ENCODE results near the gene BAD. TPM values are rescaled to one million over a fixed set of nuclear protein-coding genes. Genes with fewer than 3 reads are reported as not detected.

BAD gene
- total RNA-seq, 2 donors from 2014 or later = 120 to 122 TPM

DNA sequence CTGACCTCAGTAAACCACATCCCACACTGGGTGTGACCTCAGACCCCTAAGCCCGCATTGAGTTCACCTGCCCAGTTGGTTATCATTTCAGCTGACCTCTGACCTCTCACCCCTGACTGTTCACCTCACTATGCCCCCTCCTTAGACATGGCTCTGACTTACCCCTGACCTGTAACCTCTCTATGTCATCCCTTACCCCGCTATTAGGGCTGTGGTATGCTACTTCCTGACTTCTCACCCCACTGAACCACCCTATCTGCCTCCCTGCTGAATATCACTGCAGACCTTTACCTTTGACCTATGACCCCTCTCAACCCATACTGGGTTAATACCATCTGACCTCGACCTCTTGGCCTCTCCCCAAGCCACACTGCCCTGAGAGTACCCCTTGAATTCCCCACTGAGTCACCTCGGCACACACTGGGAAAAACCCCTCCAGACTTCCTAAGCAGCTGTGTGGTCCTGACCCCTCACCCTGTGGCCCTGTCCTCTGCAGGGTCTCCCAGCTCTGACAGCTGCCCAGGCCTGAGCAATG, 24.9 kb downstream of the BAD start:
- no peak for DNase-seq (ENCODE audit: low spot score)
- Histone ChIP-seq H3K27me3 (no peaks in the 10 kb centered on the region), H3K9me3 (no peaks in the 10 kb centered on the region), H3K4me3 (no peak overlapping the region), H3K27ac (no peak overlapping the region), H3K36me3 (peaks cover 61% of the 10 kb centered on the region), H3K4me1 (no peaks in the 10 kb centered on the region)
- TF ChIP-seq, protein P1, sequence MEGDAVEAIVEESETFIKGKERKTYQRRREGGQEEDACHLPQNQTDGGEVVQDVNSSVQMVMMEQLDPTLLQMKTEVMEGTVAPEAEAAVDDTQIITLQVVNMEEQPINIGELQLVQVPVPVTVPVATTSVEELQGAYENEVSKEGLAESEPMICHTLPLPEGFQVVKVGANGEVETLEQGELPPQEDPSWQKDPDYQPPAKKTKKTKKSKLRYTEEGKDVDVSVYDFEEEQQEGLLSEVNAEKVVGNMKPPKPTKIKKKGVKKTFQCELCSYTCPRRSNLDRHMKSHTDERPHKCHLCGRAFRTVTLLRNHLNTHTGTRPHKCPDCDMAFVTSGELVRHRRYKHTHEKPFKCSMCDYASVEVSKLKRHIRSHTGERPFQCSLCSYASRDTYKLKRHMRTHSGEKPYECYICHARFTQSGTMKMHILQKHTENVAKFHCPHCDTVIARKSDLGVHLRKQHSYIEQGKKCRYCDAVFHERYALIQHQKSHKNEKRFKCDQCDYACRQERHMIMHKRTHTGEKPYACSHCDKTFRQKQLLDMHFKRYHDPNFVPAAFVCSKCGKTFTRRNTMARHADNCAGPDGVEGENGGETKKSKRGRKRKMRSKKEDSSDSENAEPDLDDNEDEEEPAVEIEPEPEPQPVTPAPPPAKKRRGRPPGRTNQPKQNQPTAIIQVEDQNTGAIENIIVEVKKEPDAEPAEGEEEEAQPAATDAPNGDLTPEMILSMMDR (IDR thresholded peaks at IDR 0.05) = no peak

DNA sequence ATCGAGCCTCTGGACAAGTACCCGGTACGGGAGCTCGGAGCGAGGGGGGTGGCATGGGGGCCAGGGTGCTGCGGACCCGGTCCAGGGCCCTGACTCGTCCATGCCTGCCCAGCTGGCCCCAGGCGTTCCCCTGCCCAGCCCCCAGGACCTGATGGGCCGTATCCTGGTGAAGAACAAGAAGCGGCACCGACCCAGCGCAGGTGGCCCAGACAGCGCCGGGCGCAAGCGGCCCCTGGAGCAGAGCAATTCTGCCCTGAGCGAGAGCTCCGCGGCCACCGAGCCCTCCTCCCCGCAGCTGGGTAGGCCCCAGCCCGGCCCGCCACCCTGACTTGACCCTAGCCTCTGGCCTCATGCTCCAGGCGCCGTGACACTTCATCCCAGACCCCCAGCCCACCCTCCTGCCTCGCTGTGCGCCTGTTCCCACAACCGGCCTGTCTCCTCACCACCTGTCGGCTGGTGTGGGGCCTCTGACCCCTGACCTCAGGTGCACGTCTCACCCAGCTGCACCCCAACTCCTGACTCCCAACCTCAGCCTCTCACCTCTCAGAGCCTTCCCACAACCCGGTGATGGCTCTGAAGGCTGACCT, 25.4 kb downstream of the BAD start:
- H3K9me3 ChIP-seq = no peaks in the 10 kb centered on the region
- no peak overlapping the region for H3K27ac ChIP-seq
- no peaks in the 10 kb centered on the region for H3K27me3 ChIP-seq
- no peaks in the 10 kb centered on the region for H3K4me1 ChIP-seq
- peaks cover 63% of the 10 kb centered on the region for H3K36me3 ChIP-seq
- H3K4me3 ChIP-seq = no peak overlapping the region
- DNase-seq (ENCODE audit: low spot score) = no peak
- TF ChIP-seq, protein P1 (IDR thresholded peaks at IDR 0.05) = no peak

DNA sequence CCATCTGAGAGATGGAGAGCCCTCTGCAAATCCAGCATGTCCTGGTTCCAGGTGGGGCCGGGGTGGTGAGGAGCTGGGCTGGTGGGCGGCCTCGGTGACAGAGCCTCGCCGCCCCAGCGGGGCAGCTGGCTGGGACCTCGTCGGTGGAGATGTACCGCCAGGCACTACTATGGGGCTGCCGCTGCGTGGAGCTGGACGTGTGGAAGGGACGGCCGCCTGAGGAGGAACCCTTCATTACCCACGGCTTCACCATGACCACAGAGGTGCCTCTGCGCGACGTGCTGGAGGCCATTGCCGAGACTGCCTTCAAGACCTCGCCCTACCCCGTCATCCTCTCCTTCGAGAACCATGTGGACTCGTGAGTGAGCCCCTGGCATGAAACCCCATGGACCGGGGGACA, 26.1 kb downstream of the BAD start:
- TF ChIP-seq, protein P1 (IDR thresholded peaks at IDR 0.05) = no peak
- H3K4me3 ChIP-seq = no peak overlapping the region
- DNase-seq (ENCODE audit: low spot score) = no peak
- H3K27ac ChIP-seq = no peak overlapping the region
- no peaks in the 10 kb centered on the region for H3K27me3 ChIP-seq
- H3K9me3 ChIP-seq = no peaks in the 10 kb centered on the region
- H3K36me3 ChIP-seq = peaks cover 56% of the 10 kb centered on the region
- peaks cover 0 to 5% of the 10 kb centered on the region in 2 donors for H3K4me1 ChIP-seq

DNA sequence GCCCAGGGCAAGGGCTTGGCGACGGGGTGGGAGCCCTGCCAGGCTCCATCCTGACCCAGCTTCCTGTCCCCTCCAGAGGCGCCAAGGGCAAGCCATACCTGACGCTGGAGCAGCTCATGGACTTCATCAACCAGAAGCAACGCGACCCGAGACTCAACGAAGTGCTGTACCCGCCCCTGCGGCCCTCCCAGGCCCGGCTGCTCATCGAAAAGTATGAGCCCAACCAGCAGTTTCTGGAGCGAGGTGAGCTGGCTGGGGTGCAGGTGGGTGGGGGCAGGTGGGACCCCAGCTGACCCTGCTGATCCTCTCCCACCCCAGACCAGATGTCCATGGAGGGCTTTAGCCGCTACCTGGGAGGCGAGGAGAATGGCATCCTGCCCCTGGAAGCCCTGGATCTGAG, 28.2 kb downstream of the BAD start:
- TF ChIP-seq, protein P1 (IDR thresholded peaks at IDR 0.05) = no peak
- Histone ChIP-seq H3K9me3 (no peaks in the 10 kb centered on the region), H3K36me3 (peaks cover 43% of the 10 kb centered on the region), H3K4me3 (no peak overlapping the region), H3K4me1 (peaks cover 0 to 23% of the 10 kb centered on the region in 2 donors), H3K27ac (no peak overlapping the region), H3K27me3 (no peaks in the 10 kb centered on the region)
- DNase-seq (ENCODE audit: low spot score) = no peak

DNA sequence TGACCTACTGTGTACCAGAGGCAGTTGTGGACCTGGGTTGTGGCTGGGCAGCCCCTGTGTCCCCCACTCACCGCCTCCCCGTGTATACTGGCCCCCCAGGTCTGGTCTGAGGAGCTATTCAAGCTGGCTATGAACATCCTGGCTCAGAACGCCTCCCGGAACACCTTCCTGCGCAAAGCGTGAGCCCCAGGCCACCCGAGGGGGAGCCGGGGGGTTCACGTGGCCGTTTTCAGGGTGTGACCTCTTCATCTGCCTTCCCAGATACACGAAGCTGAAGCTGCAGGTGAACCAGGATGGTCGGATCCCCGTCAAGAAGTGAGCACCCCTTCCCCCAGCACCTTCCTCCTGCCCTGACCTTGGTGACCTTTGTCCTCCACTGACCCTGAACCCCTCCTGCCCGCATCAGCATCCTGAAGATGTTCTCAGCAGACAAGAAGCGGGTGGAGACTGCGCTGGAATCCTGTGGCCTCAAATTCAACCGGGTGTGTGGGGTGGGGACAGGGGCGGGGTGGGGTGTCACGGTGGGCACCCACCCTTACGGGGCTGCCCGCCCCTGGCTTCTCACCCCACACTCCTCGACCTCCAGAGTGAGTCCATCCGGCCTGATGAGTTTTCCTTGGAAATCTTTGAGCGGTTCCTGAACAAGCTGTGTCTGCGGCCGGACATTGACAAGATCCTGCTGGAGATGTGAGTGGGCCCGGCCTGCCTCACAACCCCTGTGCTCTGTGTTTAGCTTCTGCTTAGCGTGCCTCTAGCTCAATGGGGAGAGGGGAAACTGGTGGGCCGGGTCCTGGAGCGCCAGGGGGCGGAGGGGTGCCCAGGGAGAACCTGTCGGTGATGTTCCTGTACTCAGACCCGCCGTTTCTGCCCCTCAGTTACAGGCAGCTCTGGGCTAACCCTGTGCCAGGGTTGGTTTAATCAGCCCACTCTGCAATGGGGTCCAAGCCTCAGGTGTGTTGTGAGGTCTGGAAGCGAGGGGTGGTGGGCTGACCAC, 29.0 kb downstream of the BAD start:
- no peaks in the 10 kb centered on the region for H3K27me3 ChIP-seq
- H3K4me3 ChIP-seq = no peak overlapping the region
- no peak for DNase-seq (ENCODE audit: low spot score)
- TF ChIP-seq, protein P1 (IDR thresholded peaks at IDR 0.05) = no peak
- H3K9me3 ChIP-seq = no peaks in the 10 kb centered on the region
- H3K4me1 ChIP-seq = peaks cover 0 to 31% of the 10 kb centered on the region in 2 donors
- H3K36me3 ChIP-seq = peaks cover 39% of the 10 kb centered on the region
- no peak overlapping the region for H3K27ac ChIP-seq

All from right atrium auricular region (tissue), 2 donors.